Measurements from ENCODE around the gene SLC7A6OS. TPM values are rescaled to one million over a fixed set of nuclear protein-coding genes. Genes with fewer than 3 reads are reported as not detected.

Gene SLC7A6OS
- total RNA-seq, 1 donor from 2014 or later, result 14.4 TPM

DNA sequence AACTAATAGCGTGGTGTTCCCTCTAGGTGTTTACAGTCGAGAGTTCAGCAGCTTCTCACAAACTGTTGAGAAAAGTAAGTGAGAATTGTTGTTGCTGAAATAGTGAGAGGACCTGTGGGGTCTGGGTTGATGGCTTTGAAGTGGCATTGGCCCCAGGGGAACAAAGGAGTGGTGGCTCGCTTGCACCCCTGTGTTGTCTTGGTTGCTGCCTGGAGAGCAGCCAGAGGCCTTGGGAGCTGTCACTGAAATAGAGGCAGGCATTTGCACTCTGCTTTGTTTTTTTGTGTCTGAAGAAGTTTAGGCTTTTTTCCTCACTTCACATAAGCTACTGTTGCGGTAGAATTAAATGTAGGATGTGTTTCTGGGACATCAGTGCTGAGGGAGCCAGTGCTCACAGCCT is 36.9 kb upstream of the SLC7A6OS start:
- no peak for DNase-seq (ENCODE audit: low spot score in 2 of 2)
- Histone ChIP-seq H3K27me3 (no peaks in the 10 kb centered on the region), H3K4me1 (no peaks in the 10 kb centered on the region), H3K9me3 (no peaks in the 10 kb centered on the region), H3K27ac (no peak overlapping the region), H3K36me3 (peaks cover 58 to 76% of the 10 kb centered on the region in 2 donors), H3K4me3 (no peak overlapping the region)
- TF ChIP-seq, protein P1, sequence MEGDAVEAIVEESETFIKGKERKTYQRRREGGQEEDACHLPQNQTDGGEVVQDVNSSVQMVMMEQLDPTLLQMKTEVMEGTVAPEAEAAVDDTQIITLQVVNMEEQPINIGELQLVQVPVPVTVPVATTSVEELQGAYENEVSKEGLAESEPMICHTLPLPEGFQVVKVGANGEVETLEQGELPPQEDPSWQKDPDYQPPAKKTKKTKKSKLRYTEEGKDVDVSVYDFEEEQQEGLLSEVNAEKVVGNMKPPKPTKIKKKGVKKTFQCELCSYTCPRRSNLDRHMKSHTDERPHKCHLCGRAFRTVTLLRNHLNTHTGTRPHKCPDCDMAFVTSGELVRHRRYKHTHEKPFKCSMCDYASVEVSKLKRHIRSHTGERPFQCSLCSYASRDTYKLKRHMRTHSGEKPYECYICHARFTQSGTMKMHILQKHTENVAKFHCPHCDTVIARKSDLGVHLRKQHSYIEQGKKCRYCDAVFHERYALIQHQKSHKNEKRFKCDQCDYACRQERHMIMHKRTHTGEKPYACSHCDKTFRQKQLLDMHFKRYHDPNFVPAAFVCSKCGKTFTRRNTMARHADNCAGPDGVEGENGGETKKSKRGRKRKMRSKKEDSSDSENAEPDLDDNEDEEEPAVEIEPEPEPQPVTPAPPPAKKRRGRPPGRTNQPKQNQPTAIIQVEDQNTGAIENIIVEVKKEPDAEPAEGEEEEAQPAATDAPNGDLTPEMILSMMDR (IDR thresholded peaks at IDR 0.05), result no peak
- intact Hi-C loops (cut with DNase I), result no loop called here

DNA sequence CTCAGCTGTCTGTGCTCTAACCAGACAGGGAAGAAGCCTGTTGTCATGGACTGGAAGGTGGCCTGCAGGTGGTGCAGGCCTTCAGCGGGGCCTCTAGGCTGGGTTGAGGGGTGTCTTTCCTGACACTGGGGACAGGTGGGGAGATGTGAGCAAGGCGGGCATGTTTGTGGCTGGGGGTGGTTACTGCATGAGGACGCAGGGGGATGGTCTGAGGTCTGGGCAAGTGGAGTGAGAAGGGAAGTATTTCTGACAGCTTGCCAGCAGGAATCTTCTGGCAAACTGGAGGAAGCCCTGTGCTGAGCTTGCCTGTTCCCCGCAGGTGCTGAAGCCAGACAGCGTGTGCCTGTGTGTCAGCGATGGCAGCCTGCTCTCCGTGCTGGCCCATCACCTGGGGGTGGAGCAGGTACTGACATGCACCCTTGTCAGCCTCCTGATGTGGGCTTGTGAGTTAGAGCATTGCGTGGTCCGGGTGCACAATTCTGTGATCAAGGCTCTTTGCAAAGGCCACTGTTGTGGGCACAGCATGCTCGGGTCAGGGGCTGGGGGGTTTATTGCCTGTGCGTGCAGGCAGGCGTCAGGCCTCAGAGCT is 36.2 kb upstream of the SLC7A6OS start:
- DNase-seq (ENCODE audit: low spot score in 2 of 2), result no peak
- Histone ChIP-seq H3K4me1 (no peaks in the 10 kb centered on the region), H3K9me3 (no peaks in the 10 kb centered on the region), H3K4me3 (no peak overlapping the region), H3K36me3 (peaks cover 58 to 76% of the 10 kb centered on the region in 2 donors), H3K27me3 (no peaks in the 10 kb centered on the region), H3K27ac (no peak overlapping the region)
- intact Hi-C loops (cut with DNase I), result no loop called here
- TF ChIP-seq, protein P1 (IDR thresholded peaks at IDR 0.05), result no peak

DNA sequence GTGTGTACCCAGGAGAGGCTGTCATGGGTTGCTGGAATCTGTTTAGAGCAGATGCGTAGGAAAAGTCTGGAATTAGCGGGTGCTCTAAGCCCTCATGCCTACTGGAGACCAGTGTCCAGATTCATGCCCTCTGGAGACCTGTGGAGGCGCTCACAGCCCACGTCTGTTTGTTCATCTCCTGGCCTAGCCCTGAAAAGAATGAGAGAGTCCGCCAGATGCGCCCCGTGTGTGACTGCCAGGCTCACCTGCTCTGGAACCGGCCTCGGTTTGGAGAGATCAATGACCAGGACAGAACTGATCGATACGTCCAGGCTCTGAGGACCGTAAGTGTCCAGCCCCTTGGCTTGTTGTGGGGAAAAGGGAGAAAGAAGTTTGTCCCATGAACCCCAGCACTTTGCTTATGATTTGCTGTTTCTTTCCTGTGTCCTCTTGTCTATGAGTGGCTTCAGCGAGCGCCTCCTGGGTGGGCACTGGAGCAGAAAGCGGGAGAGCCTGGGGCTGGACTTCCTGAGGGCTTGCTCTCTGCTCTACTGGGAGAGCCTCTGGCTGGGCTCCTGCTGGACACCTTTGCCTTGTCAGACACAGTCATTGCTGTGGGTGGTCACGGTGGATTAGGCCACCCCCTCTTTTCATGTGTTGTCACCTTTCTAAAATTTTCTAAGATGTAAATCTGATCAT is 35.4 kb upstream of the SLC7A6OS start:
- TF ChIP-seq, protein P1 (IDR thresholded peaks at IDR 0.05), result no peak
- H3K4me3 ChIP-seq, result no peak overlapping the region
- intact Hi-C loops (cut with DNase I), result no loop called here
- no peak overlapping the region for H3K27ac ChIP-seq
- H3K4me1 ChIP-seq, result no peaks in the 10 kb centered on the region
- no peaks in the 10 kb centered on the region for H3K27me3 ChIP-seq
- no peaks in the 10 kb centered on the region for H3K9me3 ChIP-seq
- H3K36me3 ChIP-seq, result peaks cover 57 to 76% of the 10 kb centered on the region in 2 donors
- DNase-seq (ENCODE audit: low spot score in 2 of 2), result no peak

DNA sequence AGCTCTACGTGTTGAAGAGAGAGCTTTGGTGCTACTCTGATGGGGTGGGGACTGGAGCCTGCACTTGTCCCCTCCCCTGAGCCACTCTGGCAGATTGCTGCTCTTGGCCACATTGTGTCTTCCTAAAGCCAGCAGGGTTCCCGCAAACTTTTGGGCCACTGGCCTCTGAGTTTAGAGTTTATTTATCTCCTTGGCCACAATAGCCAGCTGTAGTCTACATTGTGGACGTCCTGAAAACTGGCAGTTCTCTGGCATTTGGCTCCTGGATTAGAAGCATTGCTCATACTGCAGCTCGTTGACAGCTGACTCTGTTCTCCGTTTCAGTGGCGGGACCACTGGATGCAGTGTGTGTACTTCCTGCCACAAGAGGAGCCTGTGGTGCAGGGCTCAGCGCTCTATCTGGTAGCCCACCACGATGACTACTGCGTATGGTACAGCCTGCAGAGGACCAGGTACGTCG is 34.6 kb upstream of the SLC7A6OS start:
- H3K9me3 ChIP-seq, result no peaks in the 10 kb centered on the region
- H3K4me1 ChIP-seq, result no peaks in the 10 kb centered on the region
- DNase-seq (ENCODE audit: low spot score in 2 of 2), result no peak
- intact Hi-C loops (cut with DNase I), result no loop called here
- H3K27ac ChIP-seq, result no peak overlapping the region
- H3K4me3 ChIP-seq, result no peak overlapping the region
- peaks cover 58 to 78% of the 10 kb centered on the region in 2 donors for H3K36me3 ChIP-seq
- TF ChIP-seq, protein P1 (IDR thresholded peaks at IDR 0.05), result no peak
- H3K27me3 ChIP-seq, result no peaks in the 10 kb centered on the region

DNA sequence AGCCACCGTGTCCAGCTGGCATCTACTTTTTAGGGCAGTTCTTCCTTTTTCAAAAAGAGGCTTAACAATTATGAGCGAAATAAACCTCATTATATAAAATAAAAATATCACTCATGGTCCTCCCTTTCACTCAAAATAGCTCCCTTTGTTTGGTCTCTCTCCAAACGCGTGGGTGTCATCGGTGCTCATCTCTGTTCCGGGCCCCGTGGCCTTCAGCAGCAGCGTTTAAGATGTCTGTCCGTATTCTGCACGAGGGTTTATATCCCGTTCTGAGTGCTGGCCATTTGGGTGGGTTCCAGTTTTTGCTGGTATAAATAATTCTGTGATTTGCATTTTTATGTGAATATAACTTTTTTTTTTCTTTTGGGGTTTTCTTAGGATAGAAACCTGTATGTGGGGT is 33.5 kb upstream of the SLC7A6OS start:
- Histone ChIP-seq H3K4me3 (no peak overlapping the region), H3K27ac (no peak overlapping the region), H3K4me1 (no peaks in the 10 kb centered on the region), H3K36me3 (peaks cover 62 to 80% of the 10 kb centered on the region in 2 donors), H3K9me3 (no peaks in the 10 kb centered on the region), H3K27me3 (no peaks in the 10 kb centered on the region)
- no peak for DNase-seq (ENCODE audit: low spot score in 2 of 2)
- intact Hi-C loops (cut with DNase I), result no loop called here
- TF ChIP-seq, protein P1 (IDR thresholded peaks at IDR 0.05), result no peak

Data from ascending aorta (tissue), 2 donors.